ENCODE results near the gene XAF1. TPM values are rescaled to one million over a fixed set of nuclear protein-coding genes. Genes with fewer than 3 reads are reported as not detected.

XAF1 gene
- total and polyA plus RNA-seq, 2 experiments from 2014 or later, result not detected

DNA sequence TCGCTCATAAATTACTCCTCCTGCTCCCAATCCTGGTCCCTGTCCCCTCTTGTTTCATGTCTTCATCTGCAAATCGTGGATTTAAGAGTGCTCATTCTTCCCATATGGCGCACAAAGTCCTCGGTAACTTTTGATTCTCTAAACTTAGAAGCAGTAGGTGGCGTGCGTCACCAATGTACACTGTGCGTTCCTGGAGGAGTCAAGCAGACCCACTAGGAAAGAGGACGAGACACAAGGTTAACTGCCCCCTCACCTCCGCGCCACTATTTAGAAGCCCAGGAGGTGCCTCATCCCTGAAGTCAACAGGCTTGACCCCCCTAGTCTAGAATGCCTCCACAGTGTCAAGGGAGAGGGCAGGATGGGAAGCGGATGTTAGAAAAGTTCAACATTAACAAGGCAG is 45.5 kb upstream of the XAF1 start (continued):
- TF ChIP-seq POLR2AphosphoS5 (IDR thresholded peaks at IDR 0.05; ENCODE audit: low read depth), result no peak
- TF ChIP-seq ZNF114 (CRISPR knock-in tag; IDR thresholded peaks at IDR 0.05), result no peak
- TF ChIP-seq STAT1 (IDR thresholded peaks at IDR 0.05; ENCODE audit: unreplicated experiment), result no peak
- TF ChIP-seq, protein P1, sequence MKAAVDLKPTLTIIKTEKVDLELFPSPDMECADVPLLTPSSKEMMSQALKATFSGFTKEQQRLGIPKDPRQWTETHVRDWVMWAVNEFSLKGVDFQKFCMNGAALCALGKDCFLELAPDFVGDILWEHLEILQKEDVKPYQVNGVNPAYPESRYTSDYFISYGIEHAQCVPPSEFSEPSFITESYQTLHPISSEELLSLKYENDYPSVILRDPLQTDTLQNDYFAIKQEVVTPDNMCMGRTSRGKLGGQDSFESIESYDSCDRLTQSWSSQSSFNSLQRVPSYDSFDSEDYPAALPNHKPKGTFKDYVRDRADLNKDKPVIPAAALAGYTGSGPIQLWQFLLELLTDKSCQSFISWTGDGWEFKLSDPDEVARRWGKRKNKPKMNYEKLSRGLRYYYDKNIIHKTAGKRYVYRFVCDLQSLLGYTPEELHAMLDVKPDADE (IDR thresholded peaks at IDR 0.05), result no peak
- no peak for TF ChIP-seq ZNF331 (CRISPR knock-in tag; IDR thresholded peaks at IDR 0.05; ENCODE audit: low read depth)
- no peak for TF ChIP-seq CTCF (conservative IDR thresholded peaks at IDR 0.05; ENCODE audit: low read depth in 2 of 2)
- no peak for TF ChIP-seq REST (IDR thresholded peaks at IDR 0.05; ENCODE audit: unreplicated experiment)
- TF ChIP-seq EZH2 (IDR thresholded peaks at IDR 0.05; ENCODE audit: low read depth, unreplicated experiment), result no peak
- TF ChIP-seq JUNB (IDR thresholded peaks at IDR 0.05; ENCODE audit: unreplicated experiment), result no peak
- TF ChIP-seq CREB1 (CRISPR knock-in tag; IDR thresholded peaks at IDR 0.05; ENCODE audit: low read depth), result no peak
- TF ChIP-seq EZH2phosphoT487 (IDR thresholded peaks at IDR 0.05; ENCODE audit: unreplicated experiment), result no peak
- no peak for TF ChIP-seq NANOG (IDR thresholded peaks at IDR 0.05; ENCODE audit: borderline replicate concordance)

GRCh38 chr17:6711081-6711674 is 44.7 kb upstream of the XAF1 start:
- no peak for TF ChIP-seq REST (IDR thresholded peaks at IDR 0.05; ENCODE audit: unreplicated experiment)
- no peak for TF ChIP-seq CREB1 (CRISPR knock-in tag; IDR thresholded peaks at IDR 0.05; ENCODE audit: low read depth)
- no peak for TF ChIP-seq EZH2 (IDR thresholded peaks at IDR 0.05; ENCODE audit: low read depth, unreplicated experiment)
- no peak for TF ChIP-seq NANOG (IDR thresholded peaks at IDR 0.05; ENCODE audit: borderline replicate concordance)
- peaks cover 16% of the 10 kb centered on the region; the same call in 1 of the 2 replicates for H3K4me1 ChIP-seq (ENCODE audit: insufficient read depth)
- Mint-ChIP-seq H3K9me3 (peaks cover 17% of the 10 kb centered on the region), H3K4me1 (peaks cover 14% of the 10 kb centered on the region), H3K27me3 (ENCODE audit: insufficient read depth, low read depth, poor library complexity) (peaks cover 52% of the 10 kb centered on the region), H3K36me3 (ENCODE audit: low read depth) (peaks cover 3% of the 10 kb centered on the region; the same call in 2 of the 3 replicates), H3K27ac (no peak overlapping the region), H3K4me3 (peak overlapping the region; percentile 21; the same call in 1 of the 3 replicates)
- DNase-seq (ENCODE audit: low spot score) (no peak), ATAC-seq (no peak)
- peaks cover 43% of the 10 kb centered on the region for H3K27me3 ChIP-seq (ENCODE audit: insufficient read depth)
- no peaks in the 10 kb centered on the region for H3K36me3 ChIP-seq (ENCODE audit: insufficient read depth)
- no peak overlapping the region for H2AFZ ChIP-seq
- H3K4me2 ChIP-seq, result no peak overlapping the region
- no peak overlapping the region for H3K27ac ChIP-seq (ENCODE audit: low read depth)
- no peaks in the 10 kb centered on the region for H3K79me2 ChIP-seq (replicated peaks; ENCODE audit: insufficient read depth)
- H4K20me1 ChIP-seq (replicated peaks; ENCODE audit: insufficient read depth), result no peaks in the 10 kb centered on the region
- H3F3A ChIP-seq (replicated peaks; ENCODE audit: low read depth), result peaks cover 7% of the 10 kb centered on the region
- no peak overlapping the region for H3K4me3 ChIP-seq
- no peaks in the 10 kb centered on the region; the same call in 1 of the 2 replicates for H3K9me2 ChIP-seq (ENCODE audit: insufficient read depth)
